SK-N-SH treated with all-trans-retinoic acid at 6 μM for 48 hours (cell line): ENCODE data around the gene RAC2.

Experiments used
- ARNTL ChIP-seq: fragments of 450-650 bp; formaldehyde crosslinking; IDR thresholded peaks from 2 replicates; pipeline ENCODE4 v1.5.0; 2020; ENCODE audit warnings: low read depth, mild to moderate bottlenecking, moderate library complexity, borderline replicate concordance
- BACH2 ChIP-seq: fragments of 250-450 bp; sonication (Bioruptor Pico); IDR thresholded peaks from 2 replicates; pipeline ENCODE4 v1.9.0; 2021; ENCODE audit warnings: mild to moderate bottlenecking, borderline replicate concordance
- CREB5 ChIP-seq: fragments of 250-450 bp; sonication (Bioruptor Pico); IDR thresholded peaks from 2 replicates; pipeline ENCODE4 v1.5.1; 2020; ENCODE audit warnings: low read depth, mild to moderate bottlenecking, moderate library complexity
- CSDC2 ChIP-seq: fragments of 250-450 bp; sonication (Bioruptor Pico); IDR thresholded peaks from 2 replicates; pipeline ENCODE4 v1.5.0; 2020; ENCODE audit warnings: mild to moderate bottlenecking, moderate library complexity
- GLIS3 ChIP-seq: fragments of 250-450 bp; sonication (Bioruptor Pico); IDR thresholded peaks from 2 replicates; pipeline ENCODE4 v1.5.0; 2020; ENCODE audit warnings: mild to moderate bottlenecking, moderate library complexity
- ISL1 ChIP-seq: fragments of 250-450 bp; sonication (Bioruptor Pico); IDR thresholded peaks from 2 replicates; pipeline ENCODE4 v2.1.2; 2022; ENCODE audit warnings: mild to moderate bottlenecking, moderate library complexity
- PATZ1 ChIP-seq: fragments of 250-450 bp; sonication (Bioruptor Pico); IDR thresholded peaks from 2 replicates; pipeline ENCODE4 v1.8.0; 2020; ENCODE audit warnings: mild to moderate bottlenecking, moderate library complexity, borderline replicate concordance
- SNAI2 ChIP-seq: fragments of 250-450 bp; sonication (Bioruptor Pico); IDR thresholded peaks from 2 replicates; pipeline ENCODE4 v1.5.0; 2020; ENCODE audit warnings: mild to moderate bottlenecking, moderate library complexity
- TSHZ2 ChIP-seq: fragments of 250-450 bp; sonication (Bioruptor Pico); IDR thresholded peaks from 2 replicates; pipeline ENCODE4 v1.5.0; 2020; ENCODE audit warnings: mild to moderate bottlenecking, moderate library complexity
- ZFP3 ChIP-seq: fragments of 250-450 bp; sonication (Bioruptor Pico); IDR thresholded peaks from 2 replicates; pipeline ENCODE4 v1.5.0; 2020; ENCODE audit warnings: mild to moderate bottlenecking, moderate library complexity
- ZFP30 ChIP-seq: fragments of 450-650 bp; formaldehyde crosslinking; IDR thresholded peaks from 2 replicates; pipeline ENCODE4 v1.5.0; 2022; ENCODE audit warnings: mild to moderate bottlenecking, moderate library complexity
- ZNF70 ChIP-seq: fragments of 450-650 bp; formaldehyde crosslinking; IDR thresholded peaks from 2 replicates; pipeline ENCODE4 v1.5.0; 2020; ENCODE audit warnings: mild to moderate bottlenecking, moderate library complexity
- ZNF8 ChIP-seq: fragments of 450-650 bp; formaldehyde crosslinking; IDR thresholded peaks from 2 replicates; pipeline ENCODE4 v1.5.0; 2020; ENCODE audit warnings: mild to moderate bottlenecking, moderate library complexity

- TF ChIP-seq TSHZ2 (CRISPR knock-in tag), result no peak
- no peak for TF ChIP-seq ZNF70 (CRISPR knock-in tag)
- no peak for TF ChIP-seq PATZ1 (CRISPR knock-in tag)
- TF ChIP-seq GLIS3, result no peak
- TF ChIP-seq ZNF8 (CRISPR knock-in tag), result no peak
- no peak for TF ChIP-seq SNAI2 (CRISPR knock-in tag)
- no peak for TF ChIP-seq CREB5 (CRISPR knock-in tag)
- no peak for TF ChIP-seq ARNTL (CRISPR knock-in tag)
- no peak for TF ChIP-seq ZFP3
- no peak for TF ChIP-seq ZFP30 (CRISPR knock-in tag)
- no peak for TF ChIP-seq ISL1 (CRISPR knock-in tag)
- TF ChIP-seq CSDC2, result no peak
- TF ChIP-seq BACH2, result no peak
Observed at GRCh38 chr22:37204045-37204655, 39.9 kb downstream of the RAC2 start.
